HG03521 (cell line): ENCODE data around the gene CBLB.

ENCODE experiments used
- ATAC-seq: cut with Tn5 transposase; IDR thresholded peaks from one replicate; pipeline ENCODE4 v1.9.1; 2021; ENCODE audit warnings: mild to moderate bottlenecking, moderate library complexity; ENCODE audit not compliant: unreplicated experiment

Gene CBLB

DNA sequence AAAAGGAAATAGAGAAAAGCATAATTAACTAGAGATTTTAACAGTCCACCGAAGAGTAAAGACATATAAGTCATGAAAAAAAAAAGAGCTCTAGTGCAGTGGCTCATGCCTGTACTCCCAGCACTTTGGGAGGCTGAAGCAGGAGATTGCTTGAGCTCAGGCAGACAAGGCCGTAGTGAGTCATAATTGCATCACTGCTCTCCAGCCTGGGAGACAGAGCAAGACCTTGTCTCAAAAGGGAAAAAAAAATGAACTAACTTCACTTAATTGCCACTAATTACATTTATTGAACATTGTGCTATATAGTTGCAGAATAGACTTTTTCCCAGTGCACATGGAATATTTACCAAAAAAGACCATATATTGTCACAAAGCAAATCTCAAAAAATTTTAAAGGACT lies 221.8 kb downstream of the CBLB start:
- ATAC-seq: no peak

DNA sequence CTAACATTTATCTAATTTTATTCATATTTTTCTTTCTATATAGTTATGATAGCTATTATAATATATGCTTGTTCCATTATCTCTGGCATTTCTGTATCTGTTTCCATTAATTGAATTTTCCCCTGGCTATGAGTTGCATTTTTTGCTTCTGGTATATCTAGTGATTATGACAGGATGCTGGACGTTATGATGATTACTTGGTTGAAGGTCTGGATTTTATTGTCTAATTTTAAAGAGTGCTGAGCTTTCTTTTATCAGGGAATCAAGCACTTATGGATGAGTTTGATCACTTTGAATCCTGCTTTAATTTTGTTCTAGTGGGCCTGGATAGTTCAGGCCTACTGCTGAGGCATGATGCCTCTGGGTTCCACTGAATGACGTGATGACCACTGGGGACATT lies 229.7 kb downstream of the CBLB start:
- ATAC-seq: no peak

DNA sequence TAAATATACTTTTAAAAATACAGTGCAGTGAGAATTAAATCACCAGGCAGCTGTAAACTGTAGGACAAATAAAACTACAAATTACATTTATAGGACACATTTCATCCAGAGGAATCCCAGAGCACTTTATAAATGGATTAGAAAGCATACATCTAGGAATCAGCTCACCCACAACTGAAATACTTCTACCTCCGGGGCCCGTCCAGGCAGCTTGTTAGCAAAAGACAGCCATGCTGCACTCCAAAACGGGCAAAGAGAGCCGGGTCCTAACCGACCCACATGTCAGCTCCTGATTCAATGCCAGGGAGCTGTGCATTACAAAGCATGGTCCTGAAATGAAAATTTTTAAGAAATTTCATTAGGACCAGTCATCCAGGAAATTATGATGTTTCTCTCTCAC lies 234.1 kb downstream of the CBLB start:
- ATAC-seq: no peak

DNA sequence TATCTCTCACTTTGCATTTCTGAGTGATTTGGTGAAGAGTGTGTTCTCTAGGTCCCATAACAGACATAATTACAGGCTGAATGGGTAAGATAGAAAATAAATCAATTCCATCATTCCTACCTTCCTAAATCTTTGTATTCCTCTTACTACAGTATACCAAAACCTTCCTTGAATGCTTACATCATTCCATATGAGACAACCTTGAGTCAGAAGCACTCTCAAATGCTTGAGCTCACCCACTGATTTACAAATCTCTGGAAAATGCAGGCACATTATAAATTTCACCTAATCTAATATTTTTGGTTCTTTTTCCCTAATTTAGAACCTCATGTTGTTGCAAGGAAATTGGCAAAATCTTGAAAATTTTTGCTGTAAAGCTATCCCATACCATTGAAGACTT lies 239.1 kb downstream of the CBLB start:
- ATAC-seq: no peak

DNA sequence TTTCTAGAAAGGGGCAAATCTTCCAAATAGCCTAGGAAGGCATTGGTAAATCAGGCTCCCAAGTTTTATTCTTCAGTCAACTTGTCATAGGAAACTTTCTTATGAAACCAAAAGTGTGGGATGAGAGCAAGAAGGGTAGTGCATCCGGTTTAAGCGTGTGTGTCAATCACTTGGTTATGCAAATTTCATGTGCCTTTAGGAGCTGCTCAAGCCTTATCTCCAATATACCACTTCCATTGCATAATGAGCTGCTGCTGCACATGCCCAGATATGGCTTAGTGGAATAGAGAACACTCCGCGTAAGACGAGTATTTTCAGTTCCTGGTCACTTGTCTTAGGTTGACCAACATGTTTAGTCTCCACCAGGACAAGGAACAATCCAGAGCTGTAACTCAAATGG lies 242.1 kb downstream of the CBLB start:
- no peak for ATAC-seq

DNA sequence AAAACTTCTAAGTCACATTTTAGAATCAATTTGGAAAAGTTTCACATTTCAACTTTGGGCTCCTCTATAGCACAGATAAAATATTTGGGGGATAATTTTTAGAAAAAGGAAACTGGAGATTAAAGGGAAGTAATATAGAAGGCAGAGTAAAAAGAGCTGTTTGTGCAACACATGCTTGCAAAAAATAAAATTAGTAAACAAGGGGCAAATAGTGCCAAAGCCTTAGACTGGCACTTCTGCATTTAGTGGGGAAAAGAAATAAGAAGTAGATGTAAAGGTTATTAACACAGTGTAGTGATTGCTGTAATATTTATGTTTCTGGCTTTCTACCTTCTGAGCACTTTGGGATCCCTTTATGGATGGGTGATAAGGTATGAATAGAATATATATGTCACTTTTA lies 246.6 kb downstream of the CBLB start:
- no peak for ATAC-seq

DNA sequence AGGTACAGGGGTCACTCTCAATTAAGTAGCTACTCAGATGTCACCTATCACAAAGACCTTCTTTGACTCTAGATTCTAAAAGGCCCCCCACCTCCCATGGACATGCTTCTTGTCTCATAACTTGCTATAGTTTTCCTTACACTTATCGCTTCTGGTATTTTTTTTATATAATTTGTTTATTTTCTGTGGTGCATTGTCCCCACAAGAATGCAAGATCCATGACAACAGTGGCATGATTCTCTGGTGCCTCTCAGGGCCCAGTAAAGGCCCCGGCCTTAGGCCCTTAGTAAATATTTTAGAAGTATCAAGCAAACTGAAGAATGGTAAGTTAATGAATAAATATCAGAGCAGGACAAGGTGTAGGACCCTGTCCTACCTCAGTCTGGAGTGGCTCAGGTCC lies 248.6 kb downstream of the CBLB start:
- no peak for ATAC-seq

DNA sequence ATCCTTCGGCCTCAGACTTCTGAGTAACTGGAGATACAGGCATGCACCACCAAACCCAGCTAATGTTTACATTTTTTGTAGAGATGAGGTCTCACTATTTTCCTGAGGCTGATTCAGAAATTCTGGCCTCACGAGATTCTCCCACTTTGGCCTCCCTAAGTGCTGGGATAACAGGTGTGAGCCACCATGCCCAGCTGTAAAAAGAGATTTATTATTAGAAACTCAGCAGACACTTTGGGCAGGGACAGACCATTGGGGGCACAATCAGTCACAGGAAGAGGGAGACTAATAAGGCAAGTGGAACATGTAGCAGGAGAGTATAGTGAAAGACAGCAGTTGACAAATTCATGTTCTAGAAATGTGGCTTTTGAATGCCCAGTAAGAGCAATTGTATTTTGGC lies 249.2 kb downstream of the CBLB start:
- ATAC-seq: no peak

DNA sequence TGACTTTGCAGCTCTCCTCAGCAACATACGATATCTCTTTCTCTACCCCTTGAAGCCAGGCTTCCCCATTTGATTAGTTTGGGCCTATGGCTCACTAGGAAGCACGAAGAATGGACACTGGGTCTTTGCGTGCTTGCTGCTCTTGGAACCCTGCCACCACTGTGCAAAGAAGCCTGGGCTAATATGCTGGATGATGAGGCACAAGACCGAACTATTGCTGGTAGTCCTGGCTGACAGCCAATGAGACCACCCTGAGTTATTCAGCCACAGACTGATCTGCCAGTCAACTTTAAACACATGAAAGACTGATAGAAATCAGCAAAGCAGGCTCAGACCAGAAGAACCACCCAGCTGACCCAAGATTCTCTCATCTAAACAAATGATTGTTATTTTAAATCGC lies 250.3 kb downstream of the CBLB start:
- ATAC-seq: no peak

DNA sequence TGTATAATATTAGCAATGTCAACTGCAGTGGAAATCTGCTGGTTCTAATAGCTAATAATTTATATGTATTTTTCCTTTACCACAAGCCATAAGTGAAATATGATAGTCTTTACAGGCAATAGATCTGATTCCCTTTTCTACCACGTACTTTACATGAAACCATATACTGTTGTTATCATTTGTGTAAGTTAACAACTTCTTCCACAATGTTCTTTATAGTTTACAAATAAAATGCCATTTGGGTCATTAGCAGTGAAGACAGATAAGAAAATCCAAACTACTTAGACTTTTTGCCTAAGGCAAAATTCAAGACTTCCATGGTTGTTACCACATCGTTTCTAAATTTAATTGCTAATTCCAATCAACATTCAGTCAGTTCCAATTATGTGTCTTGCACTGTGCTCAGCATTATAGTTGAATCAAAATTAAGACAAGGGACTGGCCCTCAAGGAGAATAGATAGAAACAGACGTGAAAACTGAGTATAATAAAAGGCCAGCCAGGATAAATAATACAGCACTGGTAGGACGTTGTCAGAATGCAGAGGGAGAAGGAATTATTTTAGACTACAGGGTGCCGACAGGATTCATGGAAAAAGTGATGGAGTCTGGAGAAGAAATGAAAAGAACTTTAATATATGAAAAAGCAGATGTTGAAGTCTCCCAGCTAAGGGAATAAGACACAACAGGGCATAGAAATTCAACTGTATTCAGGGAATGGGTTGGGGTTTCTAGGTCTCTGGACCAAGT lies 252.3 kb downstream of the CBLB start:
- ATAC-seq: no peak

DNA sequence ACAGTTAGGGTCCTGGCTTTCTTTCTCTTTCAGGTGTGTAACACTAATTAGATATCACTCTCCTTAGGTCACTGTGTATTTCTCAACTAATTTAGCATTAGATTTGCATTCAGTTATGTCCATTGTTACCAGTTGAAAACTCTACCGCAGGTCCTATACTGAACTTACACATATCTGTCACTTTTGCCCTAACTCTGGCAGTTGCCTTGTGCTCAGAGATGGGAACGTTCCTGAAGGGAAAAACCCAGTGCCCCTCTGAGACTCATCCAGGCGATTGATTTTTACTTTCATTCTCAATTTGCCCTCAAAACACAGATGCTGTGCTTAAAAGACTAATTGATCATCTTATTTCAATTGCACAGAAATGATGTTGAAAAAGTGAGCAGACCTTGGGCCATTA lies 253.0 kb downstream of the CBLB start:
- no peak for ATAC-seq

DNA sequence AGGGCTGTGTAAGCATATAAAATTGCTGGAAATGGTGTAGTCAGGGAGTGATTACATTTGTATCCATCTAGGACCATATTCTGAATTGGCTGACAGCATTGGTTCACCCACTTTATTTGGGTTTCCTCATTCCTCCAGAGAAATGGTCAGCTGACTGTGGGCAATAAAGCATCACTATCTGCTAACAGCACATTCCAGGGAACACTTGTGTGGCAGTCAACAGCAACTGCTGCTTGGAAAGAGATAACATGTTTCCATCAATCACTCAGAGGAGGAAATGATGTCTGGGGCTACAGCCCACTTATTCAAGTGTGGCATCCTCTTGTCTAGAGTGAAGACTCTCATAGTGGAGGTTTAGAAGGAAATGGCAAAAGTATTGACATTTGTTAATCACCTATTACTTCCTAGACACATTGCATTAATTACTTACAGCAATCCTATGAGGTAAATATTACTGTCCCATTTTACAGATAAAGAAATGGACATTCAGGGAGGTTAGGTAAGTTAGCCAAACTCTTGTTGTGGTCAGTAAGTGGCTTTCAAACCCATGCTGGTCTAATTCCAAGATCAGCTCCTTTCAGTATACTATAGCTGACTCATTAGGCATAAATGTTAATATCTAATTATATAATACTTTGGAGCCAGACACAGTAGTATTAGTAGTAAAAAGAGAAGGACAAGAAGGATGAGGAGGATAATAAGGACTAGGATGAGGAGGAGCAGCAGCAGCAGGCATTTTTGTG lies 254.4 kb downstream of the CBLB start:
- no peak for ATAC-seq

DNA sequence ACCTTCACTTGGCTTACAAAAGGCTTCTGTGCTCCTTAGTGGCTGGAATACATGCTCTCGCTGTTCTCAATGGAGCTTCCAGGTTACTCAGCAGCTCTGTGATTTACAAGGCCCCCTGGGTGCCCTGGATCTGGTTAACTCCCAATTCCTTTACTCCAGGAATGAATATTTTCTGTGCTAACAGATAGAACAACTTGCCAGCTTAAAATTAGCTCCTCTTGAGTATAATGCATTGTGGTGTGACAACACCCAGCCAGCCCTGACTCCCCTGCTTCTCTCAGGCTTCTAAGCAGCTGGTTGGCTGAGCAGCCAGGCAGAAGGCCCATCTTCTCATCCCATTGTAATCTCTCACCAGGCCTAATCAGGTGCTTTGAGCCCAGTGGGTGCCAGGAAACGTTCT lies 255.7 kb downstream of the CBLB start:
- no peak for ATAC-seq

DNA sequence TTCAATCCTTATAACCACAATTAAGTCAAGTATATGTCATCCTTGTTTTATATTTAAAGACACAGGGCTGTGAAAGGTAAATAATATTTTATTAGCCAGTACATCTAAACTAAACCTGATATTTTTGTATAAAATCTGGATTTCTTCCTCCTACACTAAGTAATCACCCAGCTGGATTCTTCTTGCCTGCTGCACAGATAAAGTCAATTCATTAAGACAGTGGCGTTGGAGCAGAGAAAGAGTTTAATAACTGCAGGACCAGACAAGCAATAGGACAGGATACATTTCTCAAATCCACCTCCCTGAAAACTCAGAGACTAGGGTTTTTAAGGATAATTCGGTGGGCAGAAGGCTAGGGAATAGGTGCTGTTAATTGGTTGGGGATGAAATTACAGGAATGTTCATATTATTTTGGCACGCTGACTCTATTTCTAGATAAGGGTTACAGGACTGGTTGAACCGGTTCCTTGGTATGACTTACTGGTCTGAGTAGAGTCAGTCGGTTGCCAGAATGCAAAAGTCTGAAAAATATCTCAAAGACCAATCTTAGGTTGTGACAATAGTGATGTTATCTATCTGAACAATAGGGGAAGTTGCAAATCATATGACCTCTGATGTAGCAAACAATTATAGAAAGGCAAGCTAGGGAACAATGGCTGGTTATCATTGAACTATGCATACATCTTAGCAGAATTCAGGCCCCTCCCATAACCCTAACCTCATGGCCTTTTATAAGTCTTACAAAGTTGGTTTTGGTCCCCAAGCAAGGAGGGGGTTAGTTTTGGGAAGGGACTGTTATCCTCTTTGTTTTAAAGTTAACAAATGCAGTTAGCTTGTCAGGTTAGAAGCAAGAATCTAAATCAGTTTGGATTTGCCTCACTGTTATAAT lies 257.3 kb downstream of the CBLB start:
- no peak for ATAC-seq

DNA sequence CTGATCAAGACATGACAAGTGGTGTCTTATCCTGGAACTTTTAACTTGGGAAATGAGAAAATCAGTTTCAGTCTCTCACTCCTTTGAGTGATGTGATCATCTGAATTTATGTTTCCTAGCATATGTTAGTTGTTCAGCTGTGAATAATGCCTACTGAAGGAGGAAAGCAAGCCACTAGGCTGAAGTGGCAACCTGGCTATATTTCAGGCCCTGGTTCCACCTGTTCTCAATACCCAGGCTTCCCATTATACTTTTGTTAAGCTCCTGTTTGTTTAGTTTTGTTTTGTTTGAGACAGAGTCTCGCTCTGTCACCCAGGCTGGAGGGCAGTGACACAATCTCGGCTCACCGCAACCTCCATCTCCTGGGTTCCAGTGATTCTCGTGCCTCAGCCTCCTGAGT lies 258.3 kb downstream of the CBLB start:
- ATAC-seq: no peak

DNA sequence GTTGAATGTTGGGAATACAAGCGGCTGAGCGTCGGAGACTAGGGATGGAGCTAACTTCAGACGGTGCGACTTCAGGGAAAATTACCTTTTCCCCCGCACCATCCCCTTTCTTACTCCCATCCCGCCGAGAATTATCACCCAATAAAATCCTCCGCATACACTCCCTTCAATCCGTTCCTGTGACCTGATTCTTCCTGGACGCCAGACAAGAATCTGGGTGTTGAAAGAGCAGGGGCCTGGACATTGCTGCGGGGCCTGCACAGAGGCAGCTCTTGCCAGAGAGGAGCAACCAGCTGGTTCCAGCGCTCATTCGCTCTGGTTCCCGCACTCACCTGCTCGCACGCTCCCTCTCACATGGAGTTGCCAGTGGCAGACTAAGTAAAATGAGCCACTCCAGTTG lies 260.2 kb downstream of the CBLB start:
- ATAC-seq: no peak

DNA sequence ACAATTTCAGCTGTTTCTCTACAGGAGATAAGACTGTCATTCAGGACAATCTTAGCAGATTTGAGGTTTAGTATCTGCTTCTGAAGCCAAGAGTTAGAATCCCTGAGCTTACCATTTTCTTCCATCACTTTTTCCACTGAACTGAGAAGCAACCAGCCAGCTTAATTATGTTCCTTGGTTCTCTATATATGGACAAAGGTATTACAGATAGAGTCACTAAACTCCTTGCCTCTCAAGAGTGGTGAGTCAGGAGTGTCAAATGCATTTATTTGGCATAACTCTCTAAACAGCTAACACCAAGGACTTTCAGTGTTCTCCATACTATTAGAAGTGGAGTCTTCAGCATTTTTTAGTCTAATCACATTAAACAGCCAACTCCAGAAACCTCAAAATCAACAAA lies 262.8 kb downstream of the CBLB start:
- no peak for ATAC-seq
